ENCODE measurements around the gene BTBD1. TPM values are rescaled to one million over a fixed set of nuclear protein-coding genes. Genes with fewer than 3 reads are reported as not detected.

BTBD1 gene
- total and polyA plus RNA-seq, 2 donors (not counting 3 experiments of a cell fraction or from before 2014, with no cell fraction given): 30.8 to 58.0 TPM

- Histone ChIP-seq H3K36me3 (ENCODE audit: control insufficient read depth in 2 of 2, extremely low read depth in 1 of 2, insufficient read depth in 2 of 2, low read length in 2 of 2) (no peaks in the 10 kb centered on the region), H2AFZ (ENCODE audit: low read depth, low read length) (peak overlapping the region; percentile 96), H3K27me3 (ENCODE audit: control insufficient read depth in 2 of 2, insufficient read depth in 2 of 2, low read length in 2 of 2) (no peaks in the 10 kb centered on the region), H3K9me1 (replicated peaks; ENCODE audit: control insufficient read depth, extremely low read depth, insufficient read depth, low read length) (no peaks in the 10 kb centered on the region), H3K9ac (replicated peaks; ENCODE audit: extremely low read depth, insufficient read depth, low read length) (peak overlapping the region; percentile 78), H3K79me2 (ENCODE audit: control insufficient read depth, insufficient read depth, low read length) (peaks cover 8% of the 10 kb centered on the region), H3K27ac (ENCODE audit: insufficient read depth, low read depth, low read length) (peak overlapping the region; percentile 28), H3K4me2 (ENCODE audit: insufficient read depth, low read length) (peak overlapping the region; percentile 71), H3K4me3 (replicated peaks in 1 of 3; ENCODE audit: insufficient read depth in 1 of 3, low read depth in 1 of 3, low read length in 3 of 3) (peak overlapping the region; percentile 65 to 88 (median 87)), H3K4me1 (ENCODE audit: control insufficient read depth, extremely low read depth, insufficient read depth, low read length) (peaks cover 4% of the 10 kb centered on the region), H3K9me3 (replicated peaks; ENCODE audit: control insufficient read depth, insufficient read depth, low read length) (no peaks in the 10 kb centered on the region), H4K20me1 (replicated peaks; ENCODE audit: control insufficient read depth, extremely low read depth, insufficient read depth, low read length) (no peaks in the 10 kb centered on the region)
- CTCF ChIA-PET: interaction anchor here (0.6 to 1.6 kb wide), 5 partner anchors 15 to 456 kb away, joined by 3 to 8 read pairs (median 3); no protein-coding TSS in a partner anchor
- dilution Hi-C loops (cut with MboI; ENCODE audit: extremely low pct_ligation_motif_present, low sequenced_read_pairs) (no loop called here), intact Hi-C loops (cut with micrococcal nuclease) (loop anchor here (1.0 to 5.0 kb wide), 4 partner anchors 137 to 444 kb away; partner anchors contain the start of gene RPS17)
- no peak for DNase-seq (ENCODE audit: low read depth, low spot score)
- BruUV-seq (replicated peaks): TSS peak; percentile 76
- no peak for TF ChIP-seq POLR2AphosphoS5 (IDR thresholded peaks at IDR 0.05; ENCODE audit: insufficient read depth, low read depth, low read length)
- no peak for TF ChIP-seq JUN (IDR thresholded peaks at IDR 0.05; ENCODE audit: borderline replicate concordance, insufficient read depth, insufficient read length, low read depth)
- POLR2A ChIA-PET: interaction anchor here (1.0 kb wide), 1 partner anchor 25 kb away, joined by 3 read pairs; the partner anchor contains the start of gene C15orf40
- FAIRE-seq: no peak
These were observed 80.6 kb downstream of the BTBD1 start for GRCh38 chr15:82986442-82986780.

GRCh38 chr15:82985688-82986441 lies 81.2 kb downstream of the BTBD1 start, which contains the start of gene RAMAC:
TSS of gene RAMAC (plus strand) at chr15:82986210. CDS start at chr15:82989019, 2,809 bp downstream.
- H3K27me3 ChIP-seq (ENCODE audit: control insufficient read depth in 2 of 2, insufficient read depth in 2 of 2, low read length in 2 of 2): no peaks in the 10 kb centered on the region
- H3K4me3 ChIP-seq (replicated peaks in 1 of 3; ENCODE audit: insufficient read depth in 1 of 3, low read depth in 1 of 3, low read length in 3 of 3): peak within 1 kb of the TSS; percentile 65 to 88 (median 87)
- peaks cover 4% of the 10 kb centered on the region for H3K4me1 ChIP-seq (ENCODE audit: control insufficient read depth, extremely low read depth, insufficient read depth, low read length)
- ChIA-PET POLR2A (interaction anchor here (0.6 to 1.0 kb wide), 2 partner anchors 17 to 26 kb away, joined by 3 to 7 read pairs; partner anchors contain the start of gene C15orf40), CTCF (interaction anchor here (0.6 to 1.6 kb wide), 6 partner anchors 15 to 455 kb away, joined by 3 to 8 read pairs (median 3); partner anchors contain the start of gene C15orf40)
- peak within 1 kb of the TSS; percentile 28 for H3K27ac ChIP-seq (ENCODE audit: insufficient read depth, low read depth, low read length)
- dilution Hi-C loops (cut with MboI; ENCODE audit: extremely low pct_ligation_motif_present, low sequenced_read_pairs): no loop called here
- H3K9ac ChIP-seq (replicated peaks; ENCODE audit: extremely low read depth, insufficient read depth, low read length): peak within 1 kb of the TSS; percentile 78
- H3K9me1 ChIP-seq (replicated peaks; ENCODE audit: control insufficient read depth, extremely low read depth, insufficient read depth, low read length): no peaks in the 10 kb centered on the region
- FAIRE-seq (peak; percentile 94), DNase-seq (ENCODE audit: low read depth, low spot score) (peak; percentile 92)
- H3K4me2 ChIP-seq (ENCODE audit: insufficient read depth, low read length): peak within 1 kb of the TSS; percentile 71
- peaks cover 8% of the 10 kb centered on the region for H3K79me2 ChIP-seq (ENCODE audit: control insufficient read depth, insufficient read depth, low read length)
- no peaks in the 10 kb centered on the region for H3K9me3 ChIP-seq (replicated peaks; ENCODE audit: control insufficient read depth, insufficient read depth, low read length)
- no peaks in the 10 kb centered on the region for H3K36me3 ChIP-seq (ENCODE audit: control insufficient read depth in 2 of 2, extremely low read depth in 1 of 2, insufficient read depth in 2 of 2, low read length in 2 of 2)
- H4K20me1 ChIP-seq (replicated peaks; ENCODE audit: control insufficient read depth, extremely low read depth, insufficient read depth, low read length): no peaks in the 10 kb centered on the region
- TF ChIP-seq MAX (IDR thresholded peaks at IDR 0.05; ENCODE audit: insufficient read depth, insufficient read length) (no peak), POLR2A (IDR thresholded peaks at IDR 0.05; ENCODE audit: low read depth, low read length) (peak; percentile 60), POLR2AphosphoS5 (IDR thresholded peaks at IDR 0.05; ENCODE audit: insufficient read depth, low read depth, low read length) (peak; percentile 62)
- BruUV-seq (replicated peaks): no TSS peak
- intact Hi-C loops (cut with micrococcal nuclease): loop anchor here (1.0 to 5.0 kb wide), 4 partner anchors 137 to 444 kb away; partner anchors contain the start of gene RPS17
- peak within 1 kb of the TSS; percentile 96 for H2AFZ ChIP-seq (ENCODE audit: low read depth, low read length)
